ENCODE results near the gene DPH1.

DPH1 gene

DNA sequence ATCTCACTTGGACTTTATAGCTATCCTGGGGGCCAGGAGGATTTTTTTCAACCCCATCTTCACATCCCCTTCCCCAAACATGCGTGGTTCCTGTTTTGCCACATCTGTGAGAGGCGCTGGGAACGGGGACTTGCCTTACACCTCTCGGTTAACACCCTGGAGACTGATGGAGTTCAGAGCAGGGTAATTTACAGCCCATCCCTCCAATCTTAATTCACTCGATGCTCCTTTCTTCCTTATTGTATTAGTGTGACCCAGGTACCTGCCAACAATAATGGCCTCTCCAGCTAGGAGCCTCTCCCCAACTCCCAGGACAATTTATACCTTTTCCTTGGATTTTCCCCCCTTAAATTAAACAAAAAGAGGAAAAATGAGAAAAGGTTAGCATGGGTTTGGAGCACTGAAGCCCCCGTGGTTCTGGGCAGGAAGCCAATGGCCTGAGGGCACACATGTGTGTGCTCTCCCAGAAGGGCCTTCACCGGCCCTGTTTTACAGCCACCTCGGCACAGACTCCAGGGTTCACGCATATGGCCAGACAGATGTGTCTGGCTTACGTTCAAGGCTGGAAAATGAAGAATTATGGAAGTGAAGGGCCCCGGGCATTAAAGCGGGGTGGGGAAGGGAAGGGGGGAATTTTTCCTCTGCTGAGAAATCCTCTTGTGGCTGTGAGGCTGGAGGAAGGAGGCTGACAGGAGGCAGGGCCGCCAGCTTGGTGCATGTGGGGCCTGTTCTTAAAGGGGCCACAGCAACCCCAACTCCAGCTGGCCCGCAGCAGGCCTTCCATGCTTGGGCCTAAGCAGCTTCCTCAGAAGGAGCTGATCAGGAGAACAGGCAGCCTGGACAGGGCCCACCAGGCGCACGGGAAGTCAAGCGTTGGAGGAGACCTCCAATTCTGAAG is 46.4 kb downstream of the DPH1 start:
- DNase-seq, result no peak

DNA sequence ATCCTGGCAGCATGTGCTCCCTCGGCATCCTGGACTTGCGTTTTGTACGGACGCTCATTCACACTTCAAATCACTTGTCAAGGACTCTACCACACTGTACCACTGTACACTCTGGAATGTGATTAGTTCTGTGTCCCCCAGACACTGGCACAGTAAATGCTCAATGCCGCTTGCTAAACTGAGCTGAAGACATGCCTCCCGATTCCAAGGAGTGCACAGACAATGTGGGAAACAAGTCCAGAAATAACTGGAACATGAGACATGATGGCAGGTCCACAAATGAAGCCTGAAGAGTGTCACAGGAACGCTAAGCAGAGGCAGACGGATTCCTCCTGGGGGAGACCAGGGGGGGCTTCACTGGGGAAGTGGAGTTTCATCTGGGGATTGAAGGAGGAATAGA is 47.1 kb downstream of the DPH1 start:
- no peak for DNase-seq

DNA sequence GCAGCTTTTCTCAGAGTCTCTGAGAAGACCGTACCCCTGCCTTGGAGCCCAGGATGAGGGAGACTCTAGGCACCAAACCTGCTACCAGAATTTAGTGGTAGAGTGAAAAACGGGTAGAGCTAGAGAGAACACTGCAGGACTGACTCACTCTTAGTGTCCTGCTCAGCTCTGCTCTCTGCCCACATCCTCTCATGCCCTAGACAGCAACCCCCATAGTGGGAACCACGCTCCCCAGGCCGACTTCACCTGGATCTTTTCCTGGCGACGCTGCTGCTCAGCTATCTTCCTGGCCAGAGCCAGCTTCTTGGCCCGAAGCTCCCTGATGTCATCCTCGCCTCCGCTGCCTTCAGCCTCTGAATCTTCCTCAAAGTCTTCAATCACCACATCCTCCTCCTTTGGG is 51.6 kb downstream of the DPH1 start:
- DNase-seq, result peak in 1 of 51 donors; percentile 16

DNA sequence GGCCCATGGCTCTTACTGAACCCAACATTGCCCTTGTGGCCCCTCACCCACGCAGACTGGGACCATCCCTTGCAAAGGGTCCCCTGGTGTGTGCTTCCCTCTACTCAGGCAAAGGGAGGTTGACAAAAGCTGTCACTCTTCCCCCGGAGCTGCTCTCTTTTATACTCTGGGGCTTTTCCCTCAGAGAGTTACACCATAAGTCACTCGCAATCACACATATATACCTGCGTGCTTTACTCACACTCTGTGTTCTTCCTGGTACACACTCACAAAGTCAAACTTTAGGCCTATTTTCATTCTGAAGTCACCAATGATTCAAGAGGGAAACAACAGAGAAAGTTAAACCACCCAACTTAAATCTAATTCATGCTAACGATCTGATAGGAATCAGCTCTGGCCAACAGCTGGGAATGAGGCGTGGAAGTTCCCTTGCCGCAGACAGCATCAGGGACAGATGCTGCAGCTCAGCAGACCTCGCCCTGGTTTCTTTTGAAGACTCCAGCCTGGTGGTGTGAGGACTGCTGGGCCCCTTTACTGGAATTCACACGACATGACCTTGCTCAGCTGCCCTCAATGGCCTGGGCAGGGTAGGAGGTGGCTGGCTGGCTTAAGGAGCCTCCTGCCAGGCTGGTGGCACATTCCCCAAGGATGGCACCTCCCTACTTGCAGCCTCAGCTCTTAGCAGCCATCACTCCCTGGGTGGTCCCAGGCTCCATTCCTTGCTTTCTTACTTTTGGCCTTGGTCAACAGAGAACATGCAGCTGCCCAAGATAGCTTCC is 52.2 kb downstream of the DPH1 start:
- no peak for DNase-seq

DNA sequence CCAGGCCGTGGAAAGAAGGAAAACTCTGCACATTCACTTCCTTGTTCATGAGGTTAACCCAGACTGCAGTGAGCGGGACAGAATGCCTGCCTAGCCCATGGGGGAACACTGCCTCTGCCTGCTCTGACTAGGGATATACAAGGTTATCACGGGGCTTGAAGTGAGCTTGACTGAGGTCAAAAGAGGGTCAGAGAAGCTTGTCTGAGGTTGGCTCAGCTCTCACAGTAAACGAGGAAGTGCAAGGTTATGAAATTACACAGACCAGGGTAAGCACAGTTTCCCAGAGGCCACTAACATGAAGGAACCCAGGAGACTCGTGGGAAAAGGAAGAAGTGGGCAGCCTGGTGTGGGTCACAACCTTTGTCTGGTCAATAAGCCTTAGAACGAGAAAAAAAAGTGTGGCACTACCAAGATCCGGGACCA is 53.7 kb downstream of the DPH1 start:
- peak in 3 of 51 donors; percentile 25 to 47 (median 33) for DNase-seq

DNA sequence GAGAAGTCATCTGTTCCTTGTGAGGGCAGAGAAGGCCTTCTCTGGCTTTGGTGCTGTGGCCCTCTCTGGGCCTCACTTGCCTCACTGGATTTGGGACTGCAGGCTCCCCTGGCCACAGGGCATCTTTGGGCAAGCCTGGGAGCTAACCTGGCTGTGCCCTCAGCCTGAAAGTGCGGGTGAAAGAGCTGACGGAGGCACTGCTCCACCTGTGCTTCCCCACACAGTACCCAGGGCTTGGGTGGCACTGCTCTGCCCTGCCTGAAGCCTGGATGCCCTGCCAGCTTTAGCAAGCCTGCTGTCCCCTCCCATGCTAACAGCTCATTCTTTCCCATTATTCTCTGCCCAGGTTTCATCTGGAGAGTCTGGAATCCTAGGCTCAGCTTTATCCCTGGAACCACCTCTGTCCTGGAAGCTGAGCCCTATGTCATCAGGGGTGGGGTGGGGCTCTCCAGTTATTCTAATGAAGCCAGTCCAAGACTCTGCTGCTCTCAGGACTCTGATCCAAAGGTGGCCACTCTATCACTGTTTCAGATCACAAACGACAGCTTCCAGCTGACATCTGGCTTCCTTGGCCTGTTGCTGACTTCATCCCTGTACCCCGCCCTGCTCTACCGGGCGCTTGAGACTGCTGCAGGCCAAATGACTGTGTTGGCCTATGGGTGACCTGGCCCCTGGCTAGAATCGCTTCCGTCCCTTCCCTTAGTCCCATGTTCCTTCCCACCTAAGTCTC is 54.2 kb downstream of the DPH1 start:
- no peak for DNase-seq

DNA sequence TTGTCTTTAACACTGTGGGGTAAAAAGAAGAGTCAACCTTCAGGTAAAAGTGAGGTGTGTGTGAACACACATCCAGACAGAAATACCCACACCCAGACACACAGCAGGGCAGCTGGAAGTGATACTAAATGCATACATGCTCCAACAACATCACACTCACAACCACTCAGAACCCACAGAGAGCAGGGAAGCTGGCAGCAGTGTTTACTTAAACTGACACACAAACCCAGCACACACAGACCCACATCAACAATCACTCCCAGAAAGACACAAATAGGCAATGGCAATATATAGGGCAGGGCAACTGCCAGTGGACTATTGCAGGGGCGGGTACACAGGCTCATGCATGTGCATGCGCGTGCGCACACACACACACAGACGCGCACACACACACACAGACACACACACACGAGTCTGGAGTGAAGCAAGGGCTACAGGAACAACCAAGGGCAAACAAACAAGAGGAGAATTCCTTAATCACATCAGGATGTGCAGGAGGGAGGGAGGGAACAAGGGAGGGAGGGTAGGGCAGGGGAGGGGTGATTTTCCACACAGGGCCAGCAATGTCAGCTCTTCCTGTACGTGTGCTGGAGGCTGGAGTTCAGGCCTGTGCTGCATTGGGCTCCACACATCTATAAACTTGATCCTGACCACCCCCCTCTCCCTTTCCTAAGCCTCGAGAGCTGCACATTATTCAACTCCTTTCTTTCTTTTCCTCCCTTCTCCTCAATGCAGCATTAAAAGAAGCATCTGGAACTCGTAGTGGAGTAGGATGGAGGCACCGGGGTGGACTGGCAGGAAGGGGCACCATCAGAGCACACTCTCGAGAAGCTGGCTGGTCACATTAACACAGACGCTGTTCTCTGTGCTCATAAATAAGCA is 55.1 kb downstream of the DPH1 start:
- DNase-seq, result no peak

DNA sequence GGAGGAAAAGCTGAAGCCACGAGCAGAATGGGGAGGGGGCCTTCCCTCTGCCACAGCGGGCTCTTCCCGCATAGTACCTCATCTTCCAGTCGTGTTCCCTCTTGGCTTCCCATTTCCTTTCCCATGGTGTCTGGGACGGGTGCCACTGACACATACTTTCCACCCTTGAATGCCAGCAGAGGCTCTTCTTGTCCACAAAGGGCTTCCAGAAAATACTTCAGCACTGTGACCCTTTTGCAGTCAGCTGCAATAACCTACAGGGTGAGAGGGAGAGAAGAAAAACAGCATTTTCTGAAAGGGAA is 55.6 kb downstream of the DPH1 start:
- peak in 2 of 51 donors; percentile 17 to 21 for DNase-seq

DNA sequence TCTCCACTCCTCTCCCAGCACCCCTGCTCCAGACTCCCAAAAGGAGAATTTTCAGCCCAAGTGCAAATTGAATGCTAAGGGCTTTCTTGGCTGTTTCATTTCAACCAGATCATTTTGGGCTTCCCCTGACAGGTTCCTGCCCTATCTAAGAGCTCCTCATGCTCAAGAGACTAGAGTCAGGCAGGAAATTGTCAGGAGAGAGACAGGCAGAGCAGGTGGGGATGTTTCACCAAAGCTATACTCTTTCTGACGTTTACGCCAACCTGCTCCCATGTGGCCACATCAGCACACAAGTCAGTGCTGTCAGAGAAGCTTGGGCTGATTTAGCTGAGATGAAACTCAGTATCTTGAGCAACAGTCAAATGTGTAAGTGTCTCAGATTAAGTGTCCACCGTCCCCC is 56.4 kb downstream of the DPH1 start:
- no peak for DNase-seq

DNA sequence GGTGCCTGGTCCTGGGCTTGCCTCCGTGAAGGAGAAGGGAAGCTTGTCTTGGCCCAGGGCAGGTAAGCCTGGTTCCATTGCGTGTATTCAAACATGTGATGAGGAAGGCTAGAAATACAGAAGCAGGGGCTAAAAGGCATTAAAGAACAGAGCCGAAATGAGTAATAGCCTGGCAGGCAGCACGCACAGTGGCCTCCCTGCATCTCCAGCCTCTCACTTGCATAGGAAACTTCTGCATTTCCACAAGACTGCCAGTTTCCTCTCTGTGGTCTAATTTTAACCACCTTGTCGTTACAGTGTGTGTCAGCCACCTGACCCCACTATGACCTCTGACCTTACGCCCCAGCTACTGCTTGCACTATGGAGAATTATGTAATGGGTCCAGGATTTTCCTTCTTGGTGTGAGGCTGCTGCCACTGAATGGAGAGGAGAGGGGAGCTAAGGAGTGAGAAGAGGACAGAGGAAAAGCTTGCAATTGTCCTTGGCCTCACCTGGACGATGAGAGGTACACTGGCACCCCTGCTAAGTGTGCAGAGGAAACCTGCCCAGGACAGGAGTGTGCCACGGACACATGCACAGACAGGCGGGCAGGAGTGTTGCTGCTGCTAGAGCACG is 57.8 kb downstream of the DPH1 start:
- peak in 2 of 51 donors; percentile 11 to 35 for DNase-seq

DNA sequence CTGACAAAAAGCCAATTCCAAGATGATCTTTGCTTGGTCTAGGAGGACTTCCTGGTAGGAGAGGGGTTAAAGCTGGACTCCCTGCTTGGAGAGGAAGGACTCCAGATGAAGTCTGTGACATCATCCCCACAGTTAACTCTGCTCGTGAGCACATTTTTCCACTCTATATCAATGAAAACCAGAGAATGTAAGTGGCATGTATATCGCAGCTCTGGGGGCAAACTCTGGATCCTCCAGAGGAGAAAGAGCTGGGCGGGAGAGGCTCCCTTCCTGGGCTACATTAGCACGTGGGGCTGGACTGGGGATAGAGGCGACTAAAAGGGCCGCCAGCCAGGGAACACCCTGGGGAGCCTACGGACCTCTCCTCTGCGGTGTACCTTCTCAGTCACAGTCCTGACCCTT is 59.1 kb downstream of the DPH1 start:
- no peak for DNase-seq

DNA sequence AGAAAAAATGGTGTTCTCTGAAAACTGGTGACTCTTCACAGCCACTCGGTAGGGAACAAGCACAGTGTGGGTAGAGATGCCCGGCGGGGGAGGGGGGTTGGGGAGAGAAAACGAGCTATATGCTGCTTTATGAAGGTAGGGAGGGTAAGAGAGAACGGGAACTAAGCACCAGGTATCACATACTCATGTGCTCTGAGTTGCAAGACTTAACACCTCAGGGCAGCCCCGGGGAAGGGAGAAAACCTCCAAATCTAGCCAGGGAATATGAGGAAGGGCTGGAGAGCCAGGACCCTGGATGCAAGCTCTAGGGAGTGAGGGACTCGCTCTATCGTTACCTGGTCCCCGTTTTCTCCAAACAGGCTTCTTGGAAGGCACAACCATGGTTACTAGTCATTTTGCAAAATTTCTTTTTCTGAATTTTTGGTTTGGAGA is 60.3 kb downstream of the DPH1 start:
- no peak for DNase-seq

DNA sequence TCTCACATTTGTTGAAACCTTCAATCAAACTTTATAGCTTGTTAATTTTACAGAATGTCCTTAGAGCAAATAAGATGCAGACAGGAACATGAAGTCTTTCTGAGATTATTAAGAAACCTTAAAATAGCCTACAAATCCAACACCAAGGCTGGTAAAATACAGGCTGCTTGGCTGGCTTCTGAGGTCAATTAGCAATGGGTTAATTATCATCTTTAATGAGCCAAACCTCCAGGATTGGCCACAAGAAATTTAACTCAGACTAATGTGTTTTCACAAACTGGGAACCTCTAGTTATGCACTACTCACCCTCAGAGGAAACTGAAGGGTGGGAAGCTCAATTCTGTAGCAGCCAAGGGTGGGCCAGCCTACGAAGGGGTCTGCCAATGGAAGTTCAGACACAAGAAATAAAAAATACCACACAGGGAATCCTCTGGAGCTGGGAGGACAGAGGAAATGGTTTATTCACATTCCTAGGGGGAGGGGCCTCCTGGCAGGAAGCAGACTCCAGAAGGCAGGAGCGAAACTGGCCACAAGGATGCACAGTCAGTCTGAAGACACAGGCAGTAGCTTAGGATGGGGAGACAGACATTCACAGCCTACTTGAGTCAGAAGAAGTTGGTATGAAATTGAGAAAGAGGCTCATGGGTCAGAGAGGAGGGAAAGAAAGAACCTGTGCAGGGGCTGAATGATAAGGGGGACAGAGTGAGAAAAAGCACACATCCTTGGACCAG is 61.0 kb downstream of the DPH1 start:
- DNase-seq, result peak in 4 of 51 donors; percentile 15 to 39 (median 28)

DNA sequence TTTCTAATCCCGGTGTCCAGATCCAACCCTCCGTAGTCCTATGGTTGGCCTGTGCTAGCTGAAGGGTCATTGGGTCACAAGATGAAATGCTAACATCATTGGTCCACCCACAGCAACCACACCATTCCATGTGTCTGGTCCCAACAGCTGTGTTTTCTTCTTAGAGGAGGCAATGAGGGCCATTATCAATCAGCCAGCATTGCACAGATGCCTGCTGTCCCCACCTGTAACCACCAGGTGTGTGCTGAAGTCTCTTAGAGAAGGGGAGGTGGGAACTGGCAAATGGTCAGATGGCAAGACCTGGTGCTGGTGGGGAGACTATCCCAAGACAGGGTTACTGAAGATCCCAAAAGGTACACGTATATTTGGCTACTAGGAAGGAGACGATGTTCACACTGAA is 62.3 kb downstream of the DPH1 start:
- no peak for DNase-seq

DNA sequence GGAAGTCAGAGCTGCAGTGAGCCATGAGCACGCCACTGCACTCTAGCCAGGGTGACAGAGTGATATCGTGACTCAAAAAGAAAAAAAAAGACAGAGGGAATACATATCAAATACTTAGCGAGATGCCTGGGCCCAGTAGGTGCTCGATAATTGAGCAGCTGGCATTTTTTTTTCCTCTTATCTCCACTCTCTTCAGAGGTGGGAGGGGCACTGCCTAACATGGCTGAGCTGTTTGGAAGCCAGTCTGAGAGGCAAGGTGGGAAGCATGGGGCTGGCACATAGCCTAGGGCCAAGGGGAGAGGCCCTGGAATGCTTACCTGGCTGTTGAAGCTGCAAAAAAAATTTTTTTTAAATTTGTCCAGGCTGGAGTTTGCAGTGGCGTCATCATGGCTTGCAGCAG is 63.4 kb downstream of the DPH1 start:
- DNase-seq, result no peak
